ENCODE results near the gene APOO. TPM values are rescaled to one million over a fixed set of nuclear protein-coding genes. Genes with fewer than 3 reads are reported as not detected.

APOO gene
- total RNA-seq, 4 donors from 2014 or later: 2.4 to 7.2 (median 5.3) TPM

GRCh38 chrX:23871905-23872546, 35.7 kb downstream of the APOO start:
- TF ChIP-seq CTCF (IDR thresholded peaks at IDR 0.05; ENCODE audit: low read depth): no peak

DNA sequence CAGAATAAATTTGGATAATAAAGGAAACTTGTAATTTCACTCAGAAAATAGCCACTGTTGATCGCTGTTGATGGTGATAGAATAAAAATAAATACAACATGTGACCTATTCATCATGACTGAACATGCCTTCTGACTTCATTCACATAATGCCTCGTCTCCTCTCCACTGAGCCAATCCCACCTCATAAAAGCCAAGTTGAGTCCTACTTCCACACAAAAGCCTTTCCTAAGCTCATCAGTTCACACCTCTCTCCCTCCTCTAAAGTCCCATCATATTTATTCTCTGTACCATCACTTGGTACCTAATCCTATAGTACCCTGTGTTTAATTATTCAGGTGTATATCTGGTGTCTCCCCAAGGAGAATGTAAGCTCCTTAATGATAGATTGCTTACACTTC, 37.7 kb downstream of the APOO start:
- no peak for TF ChIP-seq CTCF (IDR thresholded peaks at IDR 0.05; ENCODE audit: low read depth)

DNA sequence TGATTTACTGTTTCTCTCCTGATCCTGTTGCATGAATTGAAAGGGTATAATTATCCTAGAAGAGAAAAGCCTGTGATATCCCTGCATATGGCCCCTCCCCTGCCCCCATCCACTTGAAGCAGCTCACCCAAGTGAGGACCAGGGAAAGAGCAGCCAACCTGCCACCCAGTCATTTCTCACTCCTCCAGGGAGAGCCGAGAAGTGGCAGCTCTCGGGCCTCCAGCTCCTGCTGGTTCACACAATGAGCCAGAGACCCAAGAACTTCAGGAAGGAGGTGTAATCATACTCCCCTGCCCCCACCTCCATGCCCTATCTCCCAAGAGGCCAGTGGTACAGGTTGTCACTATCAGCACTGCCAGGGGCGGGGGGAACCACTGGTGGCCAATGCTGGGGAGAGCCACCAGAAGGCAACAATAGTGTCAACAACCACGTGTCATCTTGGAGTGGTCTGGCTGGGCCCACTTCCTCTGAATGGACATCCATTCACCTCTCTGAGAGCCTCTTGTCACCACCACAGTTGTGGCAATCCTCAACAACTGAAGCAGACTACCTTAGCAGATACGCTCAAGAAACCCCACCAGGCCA, 42.9 kb downstream of the APOO start:
- no peak for TF ChIP-seq CTCF (IDR thresholded peaks at IDR 0.05; ENCODE audit: low read depth)

GRCh38 chrX:23861215-23861896, 46.4 kb downstream of the APOO start:
- no peak for TF ChIP-seq CTCF (IDR thresholded peaks at IDR 0.05; ENCODE audit: low read depth)

DNA sequence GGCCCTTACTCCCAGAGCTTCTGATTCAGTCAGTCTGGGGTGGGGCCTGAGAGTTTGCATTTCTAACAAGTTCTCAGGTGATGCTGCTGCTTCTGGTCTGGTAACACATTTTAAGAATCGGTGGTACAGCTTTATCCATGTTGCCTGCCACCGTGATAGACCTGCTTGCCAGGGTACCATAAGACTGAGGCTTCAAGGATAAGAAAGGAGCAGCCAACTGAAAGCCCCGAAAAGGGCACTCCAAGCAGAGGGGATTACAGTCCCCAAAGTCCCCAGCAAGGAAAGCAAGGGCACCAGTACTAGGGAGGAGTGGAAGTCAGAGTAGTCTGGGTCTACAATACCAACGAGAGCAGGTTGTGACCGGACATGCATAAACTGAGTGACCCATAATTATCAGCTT, 49.8 kb downstream of the APOO start:
- no peak for TF ChIP-seq CTCF (IDR thresholded peaks at IDR 0.05; ENCODE audit: low read depth)

DNA sequence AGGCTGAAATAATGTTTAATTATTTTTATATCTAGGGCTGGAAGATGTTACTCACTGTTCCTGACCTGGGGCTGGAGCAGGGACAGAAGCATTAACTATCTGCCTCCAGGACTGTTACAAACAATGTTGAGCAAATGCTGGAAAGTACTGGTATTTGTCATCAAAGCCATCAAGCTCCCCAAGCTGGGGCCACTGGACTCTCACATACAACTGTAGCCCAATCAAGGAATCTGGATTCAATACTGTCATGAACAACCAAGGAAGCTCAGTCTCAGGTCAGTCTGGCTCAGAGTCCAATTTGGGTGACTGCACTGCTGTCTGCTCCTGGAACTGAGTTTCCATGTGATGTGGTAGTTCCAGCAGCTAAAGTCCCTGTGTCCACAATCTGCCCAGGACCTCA, 50.4 kb downstream of the APOO start:
- TF ChIP-seq CTCF (IDR thresholded peaks at IDR 0.05; ENCODE audit: low read depth): no peak

DNA sequence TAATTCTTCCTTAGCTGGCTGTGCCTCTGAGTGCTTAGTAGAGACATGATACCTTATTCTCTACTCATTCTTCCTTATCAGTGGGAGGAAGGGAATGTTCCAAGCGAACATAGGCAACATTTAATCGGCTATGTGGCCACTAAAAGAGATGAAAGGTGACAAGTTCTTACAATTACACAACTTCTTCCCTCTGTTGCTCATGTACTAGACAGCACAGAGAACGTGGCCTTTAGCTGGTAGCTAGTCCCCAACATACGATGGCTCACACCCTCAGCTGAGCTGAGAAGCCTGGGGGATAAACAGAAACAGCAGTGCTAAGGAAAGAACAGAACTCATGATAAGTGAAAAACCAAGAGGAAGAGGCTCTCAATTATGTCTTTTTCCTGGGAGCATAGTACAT, 52.2 kb downstream of the APOO start:
- no peak for TF ChIP-seq CTCF (IDR thresholded peaks at IDR 0.05; ENCODE audit: low read depth)
